ENCODE results near the gene PLCD1. TPM values are rescaled to one million over a fixed set of nuclear protein-coding genes. Genes with fewer than 3 reads are reported as not detected.

PLCD1 gene
- total RNA-seq, 1 donor from 2014 or later = 38.6 TPM

- no peak overlapping the region for H3K9ac ChIP-seq
- Mint-ChIP-seq H3K9me3 (no peaks in the 10 kb centered on the region), H3K36me3 (no peaks in the 10 kb centered on the region), H3K4me1 (peaks cover 26% of the 10 kb centered on the region), H3K27me3 (ENCODE audit: insufficient read depth, low read depth) (peaks cover 14% of the 10 kb centered on the region), H3K27ac (no peak overlapping the region), H3K4me3 (no peak overlapping the region)
- H3K9me3 ChIP-seq (ENCODE audit: low read depth) = no peaks in the 10 kb centered on the region
- no peak overlapping the region for H3K4me3 ChIP-seq
- H3K36me3 ChIP-seq = no peaks in the 10 kb centered on the region
- no peaks in the 10 kb centered on the region for H3K4me1 ChIP-seq
- peaks cover 5% of the 10 kb centered on the region for H3F3A ChIP-seq (ENCODE audit: low read depth)
- H3K27ac ChIP-seq = no peak overlapping the region
- H3K4me2 ChIP-seq = no peak overlapping the region
- peaks cover 12% of the 10 kb centered on the region for H3K27me3 ChIP-seq
- TF ChIP-seq CTCF (IDR thresholded peaks at IDR 0.05) (no peak), EZH2phosphoT487 (IDR thresholded peaks at IDR 0.05) (no peak), EZH2 (IDR thresholded peaks at IDR 0.05) (no peak)
- no peak overlapping the region for H2AFZ ChIP-seq (replicated peaks)
- H3K79me2 ChIP-seq (ENCODE audit: low read depth) = no peaks in the 10 kb centered on the region
- H4K20me1 ChIP-seq (ENCODE audit: low read depth) = no peaks in the 10 kb centered on the region
- DNase-seq (ENCODE audit: low spot score) = no peak
Observed at GRCh38 chr3:38002291-38002876, 27.1 kb downstream of the PLCD1 start.

- H3K36me3 ChIP-seq = no peaks in the 10 kb centered on the region
- H3K79me2 ChIP-seq (ENCODE audit: low read depth) = no peaks in the 10 kb centered on the region
- Mint-ChIP-seq H3K36me3 (no peaks in the 10 kb centered on the region), H3K9me3 (no peaks in the 10 kb centered on the region), H3K27me3 (ENCODE audit: insufficient read depth, low read depth) (peaks cover 13% of the 10 kb centered on the region), H3K27ac (no peak overlapping the region), H3K4me3 (no peak overlapping the region), H3K4me1 (peaks cover 29% of the 10 kb centered on the region)
- no peaks in the 10 kb centered on the region for H3K4me1 ChIP-seq
- H4K20me1 ChIP-seq (ENCODE audit: low read depth) = no peaks in the 10 kb centered on the region
- H3K4me2 ChIP-seq = no peak overlapping the region
- H3F3A ChIP-seq (ENCODE audit: low read depth) = peaks cover 5% of the 10 kb centered on the region
- H3K9ac ChIP-seq = no peak overlapping the region
- no peaks in the 10 kb centered on the region for H3K9me3 ChIP-seq (ENCODE audit: low read depth)
- peaks cover 12% of the 10 kb centered on the region for H3K27me3 ChIP-seq
- TF ChIP-seq CTCF (IDR thresholded peaks at IDR 0.05) (peak; percentile 37), EZH2 (IDR thresholded peaks at IDR 0.05) (no peak), EZH2phosphoT487 (IDR thresholded peaks at IDR 0.05) (no peak)
- no peak overlapping the region for H2AFZ ChIP-seq (replicated peaks)
- no peak overlapping the region for H3K27ac ChIP-seq
- no peak overlapping the region for H3K4me3 ChIP-seq
- peak; percentile 36 for DNase-seq (ENCODE audit: low spot score)
Observed at GRCh38 chr3:38001456-38002081, 27.9 kb downstream of the PLCD1 start.

GRCh38 chr3:38000965-38001455 is 28.4 kb downstream of the PLCD1 start:
- H3K4me3 Mint-ChIP-seq = no peak overlapping the region
- H3K9me3 Mint-ChIP-seq = no peaks in the 10 kb centered on the region
- Histone ChIP-seq H4K20me1 (ENCODE audit: low read depth) (no peaks in the 10 kb centered on the region), H3K27ac (no peak overlapping the region), H3K4me1 (no peaks in the 10 kb centered on the region), H3K36me3 (no peaks in the 10 kb centered on the region), H3K9ac (no peak overlapping the region), H3K4me2 (no peak overlapping the region), H3F3A (ENCODE audit: low read depth) (peaks cover 5% of the 10 kb centered on the region), H3K4me3 (no peak overlapping the region), H3K27me3 (peaks cover 12% of the 10 kb centered on the region), H2AFZ (replicated peaks) (no peak overlapping the region), H3K79me2 (ENCODE audit: low read depth) (no peaks in the 10 kb centered on the region), H3K9me3 (ENCODE audit: low read depth) (no peaks in the 10 kb centered on the region)
- DNase-seq (ENCODE audit: low spot score) = no peak
- no peak for TF ChIP-seq EZH2phosphoT487 (IDR thresholded peaks at IDR 0.05)
- no peak for TF ChIP-seq CTCF (IDR thresholded peaks at IDR 0.05)
- no peak for TF ChIP-seq EZH2 (IDR thresholded peaks at IDR 0.05)
- peaks cover 13% of the 10 kb centered on the region for H3K27me3 Mint-ChIP-seq (ENCODE audit: insufficient read depth, low read depth)
- no peaks in the 10 kb centered on the region for H3K36me3 Mint-ChIP-seq
- peaks cover 29% of the 10 kb centered on the region for H3K4me1 Mint-ChIP-seq
- H3K27ac Mint-ChIP-seq = no peak overlapping the region

Measured in neural progenitor cell (in vitro differentiated cells).